ENCODE data around the gene PRSS33.

Gene PRSS33

GRCh38 chr16:2817340-2818271, 30.2 kb upstream of the PRSS33 start:
- TF ChIP-seq, protein P1, sequence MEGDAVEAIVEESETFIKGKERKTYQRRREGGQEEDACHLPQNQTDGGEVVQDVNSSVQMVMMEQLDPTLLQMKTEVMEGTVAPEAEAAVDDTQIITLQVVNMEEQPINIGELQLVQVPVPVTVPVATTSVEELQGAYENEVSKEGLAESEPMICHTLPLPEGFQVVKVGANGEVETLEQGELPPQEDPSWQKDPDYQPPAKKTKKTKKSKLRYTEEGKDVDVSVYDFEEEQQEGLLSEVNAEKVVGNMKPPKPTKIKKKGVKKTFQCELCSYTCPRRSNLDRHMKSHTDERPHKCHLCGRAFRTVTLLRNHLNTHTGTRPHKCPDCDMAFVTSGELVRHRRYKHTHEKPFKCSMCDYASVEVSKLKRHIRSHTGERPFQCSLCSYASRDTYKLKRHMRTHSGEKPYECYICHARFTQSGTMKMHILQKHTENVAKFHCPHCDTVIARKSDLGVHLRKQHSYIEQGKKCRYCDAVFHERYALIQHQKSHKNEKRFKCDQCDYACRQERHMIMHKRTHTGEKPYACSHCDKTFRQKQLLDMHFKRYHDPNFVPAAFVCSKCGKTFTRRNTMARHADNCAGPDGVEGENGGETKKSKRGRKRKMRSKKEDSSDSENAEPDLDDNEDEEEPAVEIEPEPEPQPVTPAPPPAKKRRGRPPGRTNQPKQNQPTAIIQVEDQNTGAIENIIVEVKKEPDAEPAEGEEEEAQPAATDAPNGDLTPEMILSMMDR (conservative IDR thresholded peaks at IDR 0.05; ENCODE audit: low read depth, low read length), result no peak
- DNase-seq (ENCODE audit: low read depth), result no peak
- no peak overlapping the region for H3K4me3 ChIP-seq (ENCODE audit: low read length)

- no peak for DNase-seq (ENCODE audit: low read depth)
- no peak within 1 kb of the TSS for H3K4me3 ChIP-seq (ENCODE audit: low read length)
- TF ChIP-seq, protein P1 (conservative IDR thresholded peaks at IDR 0.05; ENCODE audit: low read depth, low read length), result no peak
Observed at GRCh38 chr16:2816751-2817339, 29.5 kb upstream of the PRSS33 start, which contains the start of gene PRSS21. TSS of gene PRSS21 (plus strand) at chr16:2817237. CDS start at chr16:2817269, 32 bp downstream.

DNA sequence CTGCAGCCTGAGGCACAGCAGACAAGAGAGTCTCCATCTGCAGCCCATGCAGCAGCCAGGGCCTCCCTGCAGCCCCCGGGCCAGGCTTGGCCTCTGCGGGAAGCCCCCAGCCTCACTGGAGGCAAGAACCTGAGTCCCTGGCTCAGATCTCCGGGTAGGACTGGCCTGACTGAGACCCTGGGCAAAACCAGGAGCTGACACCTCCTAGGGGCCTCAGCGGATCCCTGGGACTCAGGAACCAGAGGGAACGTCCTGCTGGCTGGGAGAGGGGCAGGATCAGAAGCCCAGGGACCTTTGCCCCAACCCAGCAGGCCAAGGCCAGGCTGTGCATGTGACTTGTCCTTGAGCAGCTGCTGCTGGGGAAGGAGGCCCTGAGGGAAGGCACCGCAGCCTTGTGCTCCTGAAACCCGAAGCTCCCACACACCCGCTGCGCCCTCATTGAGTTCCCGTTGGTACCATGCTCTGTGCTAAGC, 28.0 kb upstream of the PRSS33 start:
- no peak overlapping the region for H3K4me3 ChIP-seq (ENCODE audit: low read length)
- TF ChIP-seq, protein P1 (conservative IDR thresholded peaks at IDR 0.05; ENCODE audit: low read depth, low read length), result no peak
- DNase-seq (ENCODE audit: low read depth), result no peak

- TF ChIP-seq, protein P1 (conservative IDR thresholded peaks at IDR 0.05; ENCODE audit: low read depth, low read length), result no peak
- DNase-seq (ENCODE audit: low read depth), result no peak
- no peak overlapping the region for H3K4me3 ChIP-seq (ENCODE audit: low read length)
Observed at GRCh38 chr16:2814551-2815298, 27.4 kb upstream of the PRSS33 start.

- DNase-seq (ENCODE audit: low read depth), result no peak
- TF ChIP-seq, protein P1 (conservative IDR thresholded peaks at IDR 0.05; ENCODE audit: low read depth, low read length), result no peak
- no peak overlapping the region for H3K4me3 ChIP-seq (ENCODE audit: low read length)
Observed at GRCh38 chr16:2813771-2814221, 26.4 kb upstream of the PRSS33 start.

- TF ChIP-seq, protein P1 (conservative IDR thresholded peaks at IDR 0.05; ENCODE audit: low read depth, low read length), result no peak
- no peak overlapping the region for H3K4me3 ChIP-seq (ENCODE audit: low read length)
- no peak for DNase-seq (ENCODE audit: low read depth)
Observed at GRCh38 chr16:2811703-2812471, 24.5 kb upstream of the PRSS33 start.
